IPS-18c (cell line): ENCODE results near the gene SLC12A3.

Experiments used
- H3K4me3 ChIP-seq: 2 replicates; pipeline ENCODE4 v1.7.0; 2013; ENCODE audit warnings: low read depth, mild to moderate bottlenecking, low read length, moderate library complexity; ENCODE audit not compliant: insufficient read depth
- H3K9me3 ChIP-seq: one replicate; pipeline ENCODE4 v1.6.1; 2013; ENCODE audit warnings: mild to moderate bottlenecking, low read length, moderate library complexity; ENCODE audit not compliant: control insufficient read depth, insufficient read depth

Gene SLC12A3

DNA sequence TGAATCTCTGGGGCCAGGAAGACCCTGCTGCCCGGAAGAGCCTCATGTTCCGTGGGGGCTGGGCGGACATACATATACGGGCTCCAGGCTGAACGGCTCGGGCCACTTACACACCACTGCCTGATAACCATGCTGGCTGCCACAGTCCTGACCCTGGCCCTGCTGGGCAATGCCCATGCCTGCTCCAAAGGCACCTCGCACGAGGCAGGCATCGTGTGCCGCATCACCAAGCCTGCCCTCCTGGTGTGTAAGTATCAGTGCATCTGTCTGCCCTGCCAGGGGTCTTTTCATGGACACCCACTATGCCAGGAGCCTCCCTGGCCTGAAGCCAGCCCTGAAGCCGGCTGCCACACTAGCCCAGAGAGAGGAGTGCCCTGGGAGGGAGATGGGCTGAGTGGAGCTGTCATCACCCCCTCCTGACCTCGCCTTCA is 96.9 kb downstream of the SLC12A3 start, which contains the start of gene CETP:
Gene CETP (plus strand): TSS at position 100 of the 431 bp plus-strand sequence. CDS start 30 bp downstream, at position 130.
- no peak within 1 kb of the TSS for H3K4me3 ChIP-seq

DNA sequence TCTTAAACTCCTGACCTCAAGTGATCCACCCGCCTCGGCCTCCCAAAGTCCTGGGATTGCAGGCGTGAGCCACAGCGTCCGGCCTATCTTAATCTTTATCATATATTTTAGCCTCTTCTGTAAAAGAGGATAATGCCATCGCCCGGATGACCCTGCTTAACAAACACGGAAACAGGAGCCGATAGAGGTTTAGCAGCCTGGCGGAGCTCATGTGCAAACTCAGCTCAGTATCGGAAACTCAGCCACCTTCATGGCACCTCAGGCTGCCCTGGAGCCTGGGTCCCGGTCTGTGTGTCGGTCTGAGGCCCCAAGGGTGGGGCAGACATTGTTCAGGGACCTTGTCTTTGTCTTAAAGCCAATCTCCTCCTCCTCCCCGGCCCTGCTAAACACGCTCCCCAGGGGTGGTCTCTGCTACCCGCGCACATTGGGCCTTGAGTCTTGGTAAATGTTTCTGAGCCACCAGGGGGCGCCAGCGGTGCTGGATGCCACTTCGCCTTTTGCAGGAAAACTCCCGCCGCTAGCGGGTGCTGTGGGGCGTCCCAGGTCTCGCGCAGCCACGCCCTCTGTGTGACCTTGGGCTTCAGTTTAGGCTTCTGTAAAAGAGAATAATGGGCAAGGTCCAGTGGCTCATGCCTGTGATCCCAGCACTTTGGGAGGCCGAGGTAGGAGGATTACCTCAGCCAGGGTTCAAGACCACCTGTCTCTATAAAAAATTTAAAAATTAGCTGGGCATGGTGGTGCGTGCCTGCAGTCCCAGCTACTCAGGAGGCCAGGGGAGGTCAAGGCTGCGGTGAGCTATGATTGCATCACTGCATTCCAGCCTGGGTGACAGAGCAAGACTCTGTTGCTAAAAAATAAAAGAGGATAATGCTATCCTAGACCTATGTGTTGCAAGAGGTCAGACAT is 99.5 kb downstream of the SLC12A3 start:
- Histone ChIP-seq H3K4me3 (no peak overlapping the region), H3K9me3 (no peaks in the 10 kb centered on the region)

More for the DNA sequence above, 96.9 kb downstream of the SLC12A3 start, which contains the start of gene CETP:
- H3K9me3 ChIP-seq, result no peaks in the 10 kb centered on the region
